Small intestine (tissue), 7 donors: ENCODE results near the gene DRGX. TPM values are rescaled to one million over a fixed set of nuclear protein-coding genes. Genes with fewer than 3 reads are reported as not detected.

ENCODE experiments used
- DNase-seq, 2 donors: peaks; one replicate each; pipeline versions ENCODE4 v3.0.0 to v3.0.0-alpha.2; 2013
- FAIRE-seq: peaks from 2 replicates; lab custom pipeline; 2012; peaks lifted over from hg19 to GRCh38; lab: Jason Lieb, UNC
- H3K27ac ChIP-seq, 3 donors: one replicate each; pipeline ENCODE4 v1.5.1; 2013; ENCODE audit warnings: low read length in 2 of 3, mild to moderate bottlenecking in 2 of 3, control low read depth in 1 of 3, inconsistent platforms in 1 of 3, low read depth in 1 of 3, moderate library complexity in 1 of 3
- H3K27me3 ChIP-seq, 3 donors: one replicate each; pipeline ENCODE4 v1.6.1; 2013; ENCODE audit warnings: low read length in 3 of 3, inconsistent platforms in 1 of 3; ENCODE audit not compliant: control insufficient read depth in 3 of 3, insufficient read depth in 3 of 3
- H3K36me3 ChIP-seq, 3 donors: one replicate each; pipeline ENCODE4 v1.6.1; 2013; ENCODE audit warnings: low read length in 3 of 3, inconsistent platforms in 1 of 3, low read depth in 1 of 3, mild to moderate bottlenecking in 1 of 3, moderate library complexity in 1 of 3; ENCODE audit not compliant: control insufficient read depth in 3 of 3, insufficient read depth in 2 of 3
- H3K4me1 ChIP-seq, 3 donors: one replicate each; pipeline ENCODE4 v1.6.1; 2013; ENCODE audit warnings: low read length in 2 of 3, inconsistent platforms in 1 of 3, low read depth in 1 of 3, mild to moderate bottlenecking in 1 of 3, moderate library complexity in 1 of 3; ENCODE audit not compliant: control insufficient read depth in 3 of 3, insufficient read depth in 2 of 3
- H3K4me3 ChIP-seq, 3 donors: one replicate each; pipeline ENCODE4 v1.5.1; 2013; ENCODE audit warnings: low read length in 3 of 3, control low read depth in 1 of 3, inconsistent platforms in 1 of 3, low read depth in 1 of 3, mild to moderate bottlenecking in 1 of 3, moderate library complexity in 1 of 3
- H3K9me3 ChIP-seq, 2 donors: one replicate each; pipeline ENCODE4 v1.6.1; 2013; ENCODE audit warnings: low read depth in 1 of 2, low read length in 1 of 2; ENCODE audit not compliant: control insufficient read depth in 2 of 2, insufficient read depth in 1 of 2
- WGBS, 3 donors: extraction: QIAGEN DNeasy Blood & Tissue Kit; methylation state at CpG; one replicate each; pipeline ENCODE4 v1.1.7; 2013; 5-methylcytosine and 5-hydroxymethylcytosine counted together
- polyA plus RNA-seq, 4 donors: library from polyadenylated mRNA; stranded (reverse) in 3 of 4; unstranded in 1 of 4; fragments of 200-250 nt in 3 of 4; fragments of 120-200 nt in 1 of 4; gene quantifications; one replicate each; pipeline versions ENCODE4 v1.2.1 to v1.2.3, GENCODE V29; 2013
- donor health status: healthy with polysubstance abuse.
- donor health status: control.
- donor health status: control.
- donor health status: Bipolar disorder and iron deficiency.
- donor health status: healthy.

The DRGX gene
- polyA plus RNA-seq, 4 donors, result not detected

- no peaks in the 10 kb centered on the region for H3K4me1 ChIP-seq
- WGBS, 3 donors, result 62 to 73% (median 71%) methylated on average over 2 of the region's 2 CpGs
- DNase-seq, result no peak
- H3K9me3 ChIP-seq, result no peaks in the 10 kb centered on the region
- no peak overlapping the region for H3K4me3 ChIP-seq
- H3K27me3 ChIP-seq, result peaks cover 0 to 16% (median 2%) of the 10 kb centered on the region in 3 donors
- FAIRE-seq, result no peak
- no peak overlapping the region for H3K27ac ChIP-seq
- H3K36me3 ChIP-seq, result no peaks in the 10 kb centered on the region
These were observed 18.6 kb upstream of the DRGX start for GRCh38 chr10:49414496-49414895.

- no peak for FAIRE-seq
- H3K4me1 ChIP-seq, result no peaks in the 10 kb centered on the region
- WGBS, 3 donors, result 83 to 90% (median 84%) methylated on average over 4 of the region's 4 CpGs
These were observed 16.7 kb upstream of the DRGX start for GRCh38 chr10:49412571-49412970.

GRCh38 chr10:49410365-49411074 lies 14.6 kb upstream of the DRGX start:
- H3K4me3 ChIP-seq, result no peak overlapping the region
- 31 to 60% (median 40%) methylated on average over 7 of the region's 7 CpGs for whole genome bisulfite sequencing, 3 donors

More at GRCh38 chr10:49412571-49412970, 16.7 kb upstream of the DRGX start:
- Histone ChIP-seq H3K27me3 (peaks cover 0 to 26% (median 2%) of the 10 kb centered on the region in 3 donors), H3K9me3 (no peaks in the 10 kb centered on the region), H3K4me3 (no peak overlapping the region), H3K36me3 (no peaks in the 10 kb centered on the region), H3K27ac (no peak overlapping the region)
- no peak for DNase-seq

GRCh38 chr10:49409755-49410154 lies 13.9 kb upstream of the DRGX start:
- Histone ChIP-seq H3K4me1 (no peaks in the 10 kb centered on the region), H3K36me3 (no peaks in the 10 kb centered on the region), H3K27ac (no peak overlapping the region), H3K9me3 (no peaks in the 10 kb centered on the region), H3K27me3 (peaks cover 0 to 23% (median 7%) of the 10 kb centered on the region in 3 donors), H3K4me3 (no peak overlapping the region)
- 64 to 82% (median 77%) methylated on average over 4 of the region's 4 CpGs for WGBS, 3 donors
- no peak for DNase-seq
- no peak for FAIRE-seq

More at GRCh38 chr10:49410365-49411074, 14.6 kb upstream of the DRGX start:
- Histone ChIP-seq H3K27ac (no peak overlapping the region), H3K27me3 (peaks cover 0 to 23% (median 2%) of the 10 kb centered on the region in 3 donors), H3K4me1 (no peaks in the 10 kb centered on the region), H3K36me3 (no peaks in the 10 kb centered on the region), H3K9me3 (no peaks in the 10 kb centered on the region)
- FAIRE-seq, result no peak
- DNase-seq, result no peak

- Histone ChIP-seq H3K9me3 (no peaks in the 10 kb centered on the region), H3K27ac (no peak overlapping the region), H3K27me3 (peaks cover 0 to 24% (median 7%) of the 10 kb centered on the region in 3 donors), H3K4me1 (no peaks in the 10 kb centered on the region), H3K4me3 (no peak overlapping the region), H3K36me3 (no peaks in the 10 kb centered on the region)
- DNase-seq (no peak), FAIRE-seq (no peak)
- WGBS, 3 donors, result 48 to 68% (median 56%) methylated on average over 13 of the region's 13 CpGs
These were observed 12.8 kb upstream of the DRGX start for GRCh38 chr10:49408519-49409306.

- no peak overlapping the region for H3K4me3 ChIP-seq
- H3K27me3 ChIP-seq, result peaks cover 0 to 27% (median 5%) of the 10 kb centered on the region in 3 donors
- H3K9me3 ChIP-seq, result no peaks in the 10 kb centered on the region
- 2 to 6% (median 4%) methylated on average over 2 of the region's 2 CpGs for WGBS, 3 donors
- H3K27ac ChIP-seq, result no peak overlapping the region
- no peaks in the 10 kb centered on the region for H3K4me1 ChIP-seq
- H3K36me3 ChIP-seq, result no peaks in the 10 kb centered on the region
- FAIRE-seq (no peak), DNase-seq (peak; percentile 75 to 79)
These were observed 11.8 kb upstream of the DRGX start for GRCh38 chr10:49407552-49408137.

- WGBS, 3 donors, result 64 to 67% (median 67%) methylated on average over 5 of the region's 5 CpGs
- Histone ChIP-seq H3K4me3 (no peak overlapping the region), H3K4me1 (no peaks in the 10 kb centered on the region), H3K36me3 (no peaks in the 10 kb centered on the region), H3K9me3 (no peaks in the 10 kb centered on the region), H3K27me3 (peaks cover 0 to 30% (median 8%) of the 10 kb centered on the region in 3 donors), H3K27ac (no peak overlapping the region)
- DNase-seq (no peak), FAIRE-seq (no peak)
These were observed 11.3 kb upstream of the DRGX start for GRCh38 chr10:49407151-49407550.

GRCh38 chr10:49404321-49404878 lies 8.5 kb upstream of the DRGX start:
- Histone ChIP-seq H3K27ac (no peak overlapping the region), H3K4me1 (no peaks in the 10 kb centered on the region), H3K27me3 (peaks cover 0 to 28% (median 16%) of the 10 kb centered on the region in 3 donors), H3K9me3 (no peaks in the 10 kb centered on the region), H3K4me3 (no peak overlapping the region), H3K36me3 (no peaks in the 10 kb centered on the region)
- 57 to 73% (median 63%) methylated on average over 8 of the region's 8 CpGs for WGBS, 3 donors
- DNase-seq, result no peak
- no peak for FAIRE-seq
